HG03558 (cell line): ENCODE data around the gene PPP1CB.

Experiments
- ATAC-seq: cut with Tn5 transposase; IDR thresholded peaks from one replicate; pipeline ENCODE4 v1.9.1; 2021; ENCODE audit warnings: moderate number of reproducible peaks; ENCODE audit not compliant: unreplicated experiment; ENCODE audit errors: extremely low read depth

The PPP1CB gene

DNA sequence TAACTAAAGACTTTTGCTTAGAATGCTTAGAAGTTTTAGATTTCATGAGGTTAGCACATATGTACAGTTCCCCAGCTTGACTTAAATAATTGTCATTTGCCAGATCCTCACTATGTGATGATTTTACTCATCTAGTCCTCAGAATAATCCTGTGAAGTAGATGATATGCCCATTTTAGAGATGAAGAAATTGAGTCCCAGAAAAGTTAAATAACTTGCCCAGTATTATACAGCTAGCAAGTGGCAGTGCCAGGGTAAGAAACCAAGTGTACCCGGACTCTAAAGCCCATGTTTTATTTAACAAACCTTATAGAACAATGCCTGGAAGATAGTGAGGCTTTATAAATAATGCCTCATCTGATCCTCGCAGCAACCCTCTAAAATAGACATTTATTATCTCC is 87.3 kb downstream of the PPP1CB start:
- ATAC-seq, result no peak

DNA sequence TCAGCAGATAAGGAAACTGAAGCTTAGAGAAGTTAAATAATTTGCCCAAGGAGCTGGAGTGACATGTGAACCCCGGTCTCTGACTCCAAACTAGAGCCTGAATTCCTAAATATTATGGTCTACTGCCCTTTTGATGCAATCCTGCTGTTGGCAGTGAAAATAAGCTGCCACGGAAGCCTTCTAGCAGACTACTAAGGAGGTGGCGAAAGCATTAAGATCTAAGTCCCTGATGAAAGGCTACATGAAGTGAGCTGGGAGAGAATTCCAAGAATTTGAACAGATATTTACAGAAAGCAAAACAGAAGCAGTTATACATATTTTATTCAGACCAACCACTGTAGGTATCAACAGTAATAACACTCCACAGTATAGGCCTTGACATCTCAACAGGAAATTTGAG is 90.4 kb downstream of the PPP1CB start:
- no peak for ATAC-seq
